ENCODE results near the gene YWHAB.

YWHAB gene

DNA sequence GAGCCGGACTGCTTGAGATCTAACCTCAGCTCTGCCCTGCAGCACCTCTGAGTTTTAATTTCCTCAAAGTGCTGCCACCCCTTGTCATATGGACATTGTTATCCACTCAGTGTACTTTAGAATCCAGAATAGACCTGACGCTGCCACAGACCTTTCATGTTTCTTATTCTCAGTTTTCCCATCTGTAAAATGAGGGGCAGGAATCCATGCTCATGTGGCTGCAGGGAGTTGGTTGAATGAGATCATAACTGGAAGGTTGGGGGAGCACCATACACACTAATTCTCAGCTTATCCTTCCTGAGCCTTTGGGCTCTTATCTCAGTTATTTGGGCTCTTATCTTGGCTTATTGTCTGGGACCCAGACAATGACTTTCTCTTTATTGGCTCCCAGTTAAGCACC, 26.7 kb downstream of the YWHAB start:
- TF ChIP-seq ZNF274 (IDR thresholded peaks at IDR 0.05; ENCODE audit: low read depth, low read length) = no peak
- H3K4me3 ChIP-seq (ENCODE audit: low read length) = no peak overlapping the region

DNA sequence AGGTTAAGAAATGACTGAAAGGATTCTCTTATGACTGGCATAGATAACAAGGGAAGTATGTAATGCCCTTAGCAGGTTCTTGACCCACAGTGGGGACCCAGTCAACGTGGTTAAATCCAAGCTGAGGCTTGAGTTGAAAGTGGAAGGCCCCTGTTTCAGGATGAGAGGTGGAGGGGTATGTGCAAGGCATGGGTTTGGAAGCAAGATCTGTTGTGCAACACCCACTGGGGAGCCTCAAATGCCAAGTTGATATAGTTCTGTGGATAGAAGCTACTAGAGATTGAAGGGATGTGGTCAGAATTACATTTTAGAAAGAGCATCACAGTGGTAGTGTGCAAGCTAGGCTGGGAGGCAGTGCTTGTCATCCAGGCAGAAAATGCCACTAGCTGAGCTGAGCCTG, 29.4 kb downstream of the YWHAB start:
- no peak for TF ChIP-seq ZNF274 (IDR thresholded peaks at IDR 0.05; ENCODE audit: low read depth, low read length)
- H3K4me3 ChIP-seq (ENCODE audit: low read length) = no peak overlapping the region

DNA sequence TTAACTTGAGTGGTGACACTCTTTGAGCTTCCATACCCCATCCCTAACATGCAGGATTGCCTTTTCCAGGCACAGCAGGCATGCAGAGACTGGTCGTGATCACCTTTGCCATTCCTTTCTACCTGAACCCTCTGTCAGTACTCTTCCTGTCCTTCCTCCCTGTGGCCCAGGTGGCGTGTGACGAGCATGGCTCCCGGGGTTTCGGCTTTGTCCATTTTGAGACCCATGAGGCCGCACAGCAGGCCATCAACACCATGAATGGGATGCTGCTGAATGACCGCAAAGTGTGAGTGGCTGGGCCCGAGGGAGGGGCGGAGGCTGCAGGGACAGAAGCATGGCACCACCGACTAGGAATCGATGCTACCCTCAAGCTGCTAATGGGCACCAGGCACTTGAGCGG, 31.1 kb downstream of the YWHAB start:
- no peak for TF ChIP-seq ZNF274 (IDR thresholded peaks at IDR 0.05; ENCODE audit: low read depth, low read length)
- H3K4me3 ChIP-seq (ENCODE audit: low read length) = no peak overlapping the region

DNA sequence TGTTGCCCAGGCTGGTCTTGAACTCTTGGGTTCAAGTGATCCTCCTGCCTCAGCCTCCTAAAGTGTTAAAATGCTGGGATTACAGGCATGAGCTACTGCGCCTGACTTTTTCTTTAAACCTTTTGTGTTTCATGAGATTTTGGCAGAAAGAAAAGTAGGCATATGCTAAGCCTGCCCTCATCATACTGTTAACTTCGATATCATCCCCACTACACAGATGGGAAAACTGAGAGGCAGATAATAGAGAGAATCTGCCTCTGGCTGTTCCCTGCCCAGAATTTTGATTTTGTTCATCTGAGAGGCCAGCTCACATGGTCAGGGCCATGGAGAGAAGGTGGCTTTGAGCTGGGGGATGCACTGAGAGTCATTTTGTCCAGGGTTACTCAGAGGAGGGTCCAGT, 31.9 kb downstream of the YWHAB start:
- H3K4me3 ChIP-seq (ENCODE audit: low read length) = no peak overlapping the region
- no peak for TF ChIP-seq ZNF274 (IDR thresholded peaks at IDR 0.05; ENCODE audit: low read depth, low read length)

DNA sequence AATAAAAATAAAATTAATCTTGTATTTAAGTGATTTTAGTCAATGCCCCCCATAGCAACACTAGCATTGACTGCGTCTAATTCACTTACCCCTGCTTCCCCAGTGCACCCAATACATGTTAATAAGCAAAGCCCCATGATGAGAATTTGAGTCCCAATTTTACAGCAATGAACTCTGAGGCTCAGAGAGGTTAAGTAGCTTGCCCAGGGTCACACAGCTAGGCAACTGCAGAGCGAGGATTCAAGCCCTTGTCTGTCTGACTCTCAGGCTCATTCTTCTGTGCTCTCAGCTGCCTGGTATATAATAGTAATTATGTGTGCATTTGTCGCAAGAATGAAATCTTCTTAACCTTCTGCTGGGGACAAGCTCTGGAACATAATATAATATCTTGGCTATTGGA, 32.8 kb downstream of the YWHAB start:
- TF ChIP-seq ZNF274 (IDR thresholded peaks at IDR 0.05; ENCODE audit: low read depth, low read length) = no peak
- no peak overlapping the region for H3K4me3 ChIP-seq (ENCODE audit: low read length)

DNA sequence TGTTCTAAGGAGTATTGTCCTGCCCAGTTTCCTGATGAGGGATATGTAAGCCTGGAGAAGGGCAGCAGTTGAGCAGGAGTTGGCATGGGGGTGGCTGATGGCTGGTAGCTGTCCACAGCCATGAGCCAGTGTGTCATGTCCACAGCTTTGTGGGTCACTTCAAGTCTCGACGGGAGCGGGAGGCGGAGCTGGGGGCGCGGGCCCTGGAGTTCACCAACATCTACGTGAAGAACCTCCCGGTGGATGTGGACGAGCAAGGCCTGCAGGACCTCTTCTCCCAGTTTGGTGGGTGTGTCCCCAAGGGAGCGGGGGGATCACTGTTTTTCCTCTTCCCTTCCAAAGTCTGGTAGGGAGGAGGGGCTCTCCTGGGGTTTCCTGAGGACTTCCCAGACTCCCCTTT, 33.3 kb downstream of the YWHAB start:
- no peak overlapping the region for H3K4me3 ChIP-seq (ENCODE audit: low read length)
- no peak for TF ChIP-seq ZNF274 (IDR thresholded peaks at IDR 0.05; ENCODE audit: low read depth, low read length)

DNA sequence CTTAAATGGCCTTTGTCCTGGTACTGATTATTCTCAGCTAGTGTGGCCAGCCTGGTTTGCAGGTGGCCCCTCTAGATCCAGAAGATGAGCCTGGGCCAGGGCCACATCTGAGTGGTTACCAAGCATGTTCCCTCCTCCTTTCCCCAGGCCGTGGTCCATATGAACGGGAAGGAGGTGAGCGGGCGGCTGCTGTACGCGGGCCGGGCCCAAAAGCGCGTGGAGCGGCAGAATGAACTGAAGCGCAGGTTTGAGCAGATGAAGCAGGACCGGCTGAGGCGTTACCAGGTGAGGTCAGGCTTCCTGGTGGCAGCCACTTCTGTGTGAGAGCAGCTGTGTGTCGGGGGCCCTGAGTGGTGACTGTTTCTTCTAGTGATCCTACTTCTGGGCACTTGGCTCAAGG, 35.9 kb downstream of the YWHAB start:
- H3K4me3 ChIP-seq (ENCODE audit: low read length) = no peak overlapping the region
- TF ChIP-seq ZNF274 (IDR thresholded peaks at IDR 0.05; ENCODE audit: low read depth, low read length) = no peak

DNA sequence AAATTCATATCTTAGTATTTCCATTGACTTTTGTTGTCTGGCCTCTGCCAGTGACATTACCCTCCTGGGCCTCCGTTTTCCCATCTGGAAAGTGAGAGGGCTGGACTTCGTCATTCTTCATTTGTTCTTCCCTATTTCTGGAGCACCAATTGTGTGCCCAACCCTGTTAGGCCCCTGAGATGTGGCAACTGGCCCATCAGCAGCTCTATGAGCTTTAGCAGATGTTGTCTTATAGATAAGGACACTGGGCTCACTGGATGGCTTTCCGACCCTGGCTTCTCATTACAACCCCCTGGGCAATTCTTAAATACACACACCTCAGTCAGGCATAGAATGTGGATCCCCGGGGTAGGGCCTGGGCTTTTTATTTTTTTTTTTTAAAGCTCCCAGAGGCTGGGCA, 39.0 kb downstream of the YWHAB start:
- no peak for TF ChIP-seq ZNF274 (IDR thresholded peaks at IDR 0.05; ENCODE audit: low read depth, low read length)
- H3K4me3 ChIP-seq (ENCODE audit: low read length) = no peak overlapping the region

DNA sequence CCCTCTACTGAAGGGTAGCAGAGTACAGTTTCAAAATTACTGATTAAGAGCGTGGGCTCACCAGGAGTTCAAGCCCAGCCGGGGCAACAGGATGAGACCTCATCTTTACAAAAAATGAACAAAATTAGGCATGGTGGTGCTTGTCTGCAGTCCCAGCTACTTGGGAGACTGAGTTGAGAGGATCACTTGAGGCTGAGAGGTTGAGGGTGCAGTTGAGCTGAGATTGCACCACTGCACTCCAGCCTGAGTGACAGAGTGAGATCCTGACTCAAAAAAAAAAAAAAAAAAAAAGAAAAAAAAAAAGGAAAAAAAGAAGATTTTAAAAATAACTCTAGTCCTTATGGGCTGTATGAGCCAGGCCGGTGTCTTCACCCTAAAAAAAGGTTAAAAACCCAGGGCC, 43.1 kb downstream of the YWHAB start:
- TF ChIP-seq ZNF274 (IDR thresholded peaks at IDR 0.05; ENCODE audit: low read depth, low read length) = no peak
- no peak overlapping the region for H3K4me3 ChIP-seq (ENCODE audit: low read length)

DNA sequence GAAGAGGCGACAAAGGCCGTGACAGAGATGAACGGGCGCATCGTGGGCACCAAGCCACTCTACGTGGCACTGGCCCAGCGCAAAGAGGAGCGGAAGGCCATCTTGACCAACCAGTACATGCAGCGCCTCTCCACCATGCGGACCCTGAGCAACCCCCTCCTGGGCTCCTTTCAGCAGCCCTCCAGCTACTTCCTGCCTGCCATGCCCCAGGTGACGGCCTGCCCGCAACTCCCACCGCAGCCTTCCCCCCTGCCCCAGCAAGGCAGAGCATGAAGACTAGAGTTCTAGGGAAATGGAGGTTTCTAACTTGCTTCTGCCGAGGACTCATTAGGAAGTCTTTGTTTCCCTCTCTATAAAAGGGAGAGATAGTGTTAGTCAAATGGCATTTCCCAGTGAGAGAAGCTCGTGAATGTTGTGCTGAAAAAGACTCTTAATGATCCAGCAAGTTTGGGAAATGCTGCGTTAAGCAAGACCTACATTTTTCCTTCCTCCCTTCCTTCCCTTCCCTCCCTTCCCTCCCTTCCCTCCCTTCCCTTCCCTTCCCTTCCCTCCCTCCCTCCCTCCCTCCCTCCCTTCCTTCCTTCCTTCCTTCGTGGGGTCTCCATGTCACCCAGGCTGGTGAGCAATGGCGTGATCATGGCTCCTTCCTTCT, 45.1 kb downstream of the YWHAB start:
- TF ChIP-seq ZNF274 (IDR thresholded peaks at IDR 0.05; ENCODE audit: low read depth, low read length) = no peak
- no peak overlapping the region for H3K4me3 ChIP-seq (ENCODE audit: low read length)

DNA sequence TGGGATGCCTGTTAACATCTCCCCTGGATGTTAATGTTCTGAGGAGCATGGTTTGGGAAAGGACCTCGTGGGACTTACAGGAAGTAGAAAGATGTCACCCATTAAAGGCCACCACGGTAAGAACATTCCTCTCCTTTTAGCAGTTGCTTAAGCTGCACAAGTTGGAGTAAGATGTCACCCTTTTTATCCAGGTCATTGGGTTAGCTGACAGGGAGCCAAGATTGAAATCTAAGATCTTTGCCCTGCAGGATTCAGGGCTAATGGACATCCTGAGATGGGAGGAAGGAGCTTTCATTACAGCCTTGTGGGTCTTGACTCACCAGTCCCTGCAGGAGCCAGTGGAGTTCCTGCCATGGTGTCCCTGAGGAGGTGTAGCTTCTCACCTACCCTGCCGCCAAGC, 46.4 kb downstream of the YWHAB start:
- TF ChIP-seq ZNF274 (IDR thresholded peaks at IDR 0.05; ENCODE audit: low read depth, low read length) = no peak
- H3K4me3 ChIP-seq (ENCODE audit: low read length) = no peak overlapping the region

DNA sequence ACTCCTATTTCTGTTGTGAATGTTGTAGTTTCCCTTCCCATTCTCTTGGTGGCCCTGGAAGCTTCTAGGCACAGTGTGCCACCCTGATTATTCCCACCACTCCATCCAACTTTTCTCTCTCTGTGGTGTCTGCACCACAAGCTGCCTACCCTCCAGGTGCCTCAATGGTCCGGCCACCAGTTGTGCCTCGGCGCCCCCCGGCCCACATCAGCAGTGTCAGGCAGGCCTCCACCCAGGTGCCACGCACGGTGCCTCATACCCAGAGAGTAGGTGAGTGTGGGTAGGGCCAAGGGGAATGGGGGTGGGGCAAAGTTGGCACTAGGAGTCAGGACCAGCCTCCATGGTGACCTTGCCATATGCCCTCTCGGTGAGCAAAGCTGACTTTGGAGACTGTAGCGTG, 47.4 kb downstream of the YWHAB start:
- no peak overlapping the region for H3K4me3 ChIP-seq (ENCODE audit: low read length)
- TF ChIP-seq ZNF274 (IDR thresholded peaks at IDR 0.05; ENCODE audit: low read depth, low read length) = no peak

DNA sequence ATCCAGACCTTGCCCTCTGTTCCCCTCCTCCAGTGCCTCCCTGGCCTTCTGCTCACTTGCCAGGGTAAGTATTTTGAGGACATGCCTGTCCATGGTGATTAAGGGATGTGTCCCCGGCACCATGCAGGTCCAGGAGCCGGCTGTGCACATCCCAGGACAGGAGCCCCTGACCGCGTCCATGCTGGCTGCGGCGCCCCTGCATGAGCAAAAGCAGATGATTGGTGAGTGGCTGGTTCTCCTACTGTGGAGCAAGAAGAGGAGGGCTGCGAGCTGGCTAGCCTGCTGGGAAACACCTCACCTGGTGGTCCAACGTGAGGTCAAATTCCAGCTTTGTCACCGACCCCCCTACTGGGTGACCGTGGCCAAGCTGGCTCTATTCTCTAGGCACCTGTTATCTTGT, 51.0 kb downstream of the YWHAB start:
- no peak for TF ChIP-seq ZNF274 (IDR thresholded peaks at IDR 0.05; ENCODE audit: low read depth, low read length)
- no peak overlapping the region for H3K4me3 ChIP-seq (ENCODE audit: low read length)

DNA sequence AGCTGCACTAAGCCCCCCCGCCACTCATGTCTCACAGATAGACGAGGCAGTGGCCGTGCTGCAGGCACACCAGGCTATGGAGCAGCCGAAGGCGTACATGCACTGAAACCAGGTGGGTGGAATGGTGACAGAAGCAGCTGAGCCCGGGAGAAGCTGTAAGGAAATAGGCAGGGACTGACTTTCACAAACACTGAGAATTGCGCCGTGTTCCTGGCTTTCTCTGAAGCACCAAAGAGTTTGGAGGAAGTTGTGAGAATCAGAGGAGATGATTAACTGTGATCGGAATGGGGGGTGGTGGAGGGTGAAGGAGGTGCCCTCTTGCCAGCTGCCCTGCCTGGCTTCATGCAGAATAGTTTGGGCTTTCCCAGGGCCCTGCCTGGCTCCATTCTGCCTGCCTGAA, 53.1 kb downstream of the YWHAB start:
- no peak for TF ChIP-seq ZNF274 (IDR thresholded peaks at IDR 0.05; ENCODE audit: low read depth, low read length)
- H3K4me3 ChIP-seq (ENCODE audit: low read length) = no peak overlapping the region

DNA sequence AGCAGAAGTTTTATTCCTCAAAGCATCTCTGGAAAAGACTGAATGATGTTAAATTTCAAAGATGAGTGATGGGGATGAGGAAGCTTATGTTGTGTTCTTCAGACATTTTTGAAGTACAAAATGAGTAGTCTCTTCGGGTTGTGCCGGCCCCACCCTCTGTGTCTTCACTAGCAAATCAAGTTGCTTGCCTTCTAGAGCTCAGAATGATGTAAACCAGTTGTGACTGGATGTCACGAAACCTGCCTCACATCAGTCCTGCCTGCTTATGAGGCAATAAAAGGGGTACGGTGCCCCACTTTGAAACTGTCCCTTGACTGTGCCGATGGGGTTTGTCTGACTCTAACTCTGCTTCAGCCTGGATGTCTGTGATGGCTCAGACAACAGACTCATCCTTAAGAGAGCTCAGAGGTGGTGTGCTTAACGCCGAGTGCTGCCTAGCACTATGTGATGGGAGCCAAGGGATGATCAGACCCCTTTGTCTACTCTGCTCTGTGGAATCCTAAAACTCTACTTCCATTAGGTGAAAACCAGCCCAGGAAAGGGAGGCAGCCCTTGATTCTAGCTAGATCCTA, 55.7 kb downstream of the YWHAB start:
- H3K4me3 ChIP-seq (ENCODE audit: low read length) = no peak overlapping the region
- no peak for TF ChIP-seq ZNF274 (IDR thresholded peaks at IDR 0.05; ENCODE audit: low read depth, low read length)

Measured in GM08714 (cell line).